ENCODE results near the gene TRPM3.

TRPM3 gene

GRCh38 chr9:70491426-70492318 is 629.7 kb downstream of the TRPM3 start:
- Histone ChIP-seq H3K4me3 (no peak overlapping the region), H3K27ac (peak overlapping the region in 1 of 2 donors; percentile 22)
- TF ChIP-seq CTCF (IDR thresholded peaks at IDR 0.05): no peak
- DNase-seq (ENCODE audit: low spot score): peak; percentile 24

- no peak overlapping the region for H3K4me3 ChIP-seq
- no peak for DNase-seq (ENCODE audit: low spot score)
- no peak overlapping the region for H3K27ac ChIP-seq
- TF ChIP-seq CTCF (IDR thresholded peaks at IDR 0.05): no peak
Measured at GRCh38 chr9:70490478-70490877, 630.9 kb downstream of the TRPM3 start.

DNA sequence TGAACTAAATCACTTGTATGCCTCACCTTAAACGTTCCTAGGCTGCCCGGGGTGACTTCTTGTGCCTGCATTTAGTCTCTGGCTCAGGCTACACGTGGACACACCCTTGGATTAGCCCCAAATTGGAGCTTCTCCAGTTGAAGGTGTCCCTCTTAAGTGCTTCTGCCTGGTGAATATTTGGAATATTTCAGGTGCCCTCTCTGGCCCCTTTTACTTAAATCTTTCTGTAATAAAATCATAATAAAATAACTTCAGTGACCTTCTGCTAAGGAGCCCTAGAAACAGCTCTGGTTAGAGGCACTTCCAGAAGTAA is 632.7 kb downstream of the TRPM3 start:
- no peak for DNase-seq (ENCODE audit: low spot score)
- Histone ChIP-seq H3K27ac (peak overlapping the region; percentile 42 to 71), H3K4me3 (no peak overlapping the region)
- no peak for TF ChIP-seq CTCF (IDR thresholded peaks at IDR 0.05)

- no peak for TF ChIP-seq CTCF (IDR thresholded peaks at IDR 0.05)
- DNase-seq (ENCODE audit: low spot score): no peak
- peak overlapping the region; percentile 42 to 71 for H3K27ac ChIP-seq
Measured at GRCh38 chr9:70488098-70488792, 633.2 kb downstream of the TRPM3 start.

DNA sequence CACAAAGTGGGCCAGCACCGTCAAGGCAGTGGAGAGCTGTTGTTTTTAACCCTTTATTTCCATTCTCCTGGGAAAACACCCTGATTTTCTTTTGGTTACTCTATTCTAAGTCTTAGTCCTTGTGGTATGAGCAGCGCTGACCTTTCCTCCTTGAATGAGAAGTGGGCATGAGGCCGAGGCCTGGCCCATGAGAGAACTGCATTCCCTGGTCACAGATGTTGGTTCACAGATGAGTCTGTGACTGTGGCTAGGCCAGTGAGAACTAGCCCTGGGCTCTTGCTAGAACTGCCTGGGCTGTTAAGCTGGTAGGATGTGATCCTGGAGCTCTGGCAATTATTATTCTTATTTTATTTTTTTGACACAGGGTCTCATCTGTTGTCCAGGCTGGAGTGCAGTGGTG is 635.3 kb downstream of the TRPM3 start:
- H3K4me3 ChIP-seq: no peak overlapping the region
- no peak for DNase-seq (ENCODE audit: low spot score)
- H3K27ac ChIP-seq: peak overlapping the region; percentile 54 to 82
- no peak for TF ChIP-seq CTCF (IDR thresholded peaks at IDR 0.05)

More at GRCh38 chr9:70488098-70488792, 633.2 kb downstream of the TRPM3 start:
- H3K4me3 ChIP-seq: no peak overlapping the region

- TF ChIP-seq CTCF (IDR thresholded peaks at IDR 0.05): no peak
- Histone ChIP-seq H3K4me3 (no peak overlapping the region), H3K27ac (peak overlapping the region; percentile 54 to 82)
- DNase-seq (ENCODE audit: low spot score): no peak
Measured at GRCh38 chr9:70485273-70485858, 636.1 kb downstream of the TRPM3 start.

Measured in coronary artery (tissue), 2 donors.